Neutrophil (primary cell): ENCODE results near the gene DNAJC5G.

ENCODE experiments used
- H3K27ac ChIP-seq: fragments of 200-600 bp; sonication (generic); 2 replicates; pipeline ENCODE4 v1.5.1; 2016; ENCODE audit warnings: mild to moderate bottlenecking, moderate library complexity
- H3K27me3 ChIP-seq: fragments of 200-600 bp; sonication (generic); 2 replicates; pipeline ENCODE4 v1.6.0; 2016; ENCODE audit warnings: mild to moderate bottlenecking
- H3K36me3 ChIP-seq: fragments of 200-600 bp; sonication (generic); 2 replicates; pipeline ENCODE4 v1.5.1; 2017
- H3K4me1 ChIP-seq, 2 experiments: fragments of 200-600 bp in 1 of 2; sonication (generic) in 1 of 2; 1 replicate in 1 of 2; 2 replicates in 1 of 2; pipeline versions ENCODE4 v1.5.1 to v1.6.1; 2013 to 2016; ENCODE audit warnings: low read depth in 1 of 2, low read length in 1 of 2, mild to moderate bottlenecking in 1 of 2, moderate library complexity in 1 of 2; ENCODE audit not compliant: control insufficient read depth in 1 of 2, insufficient read depth in 1 of 2
- H3K4me3 ChIP-seq, 2 experiments: fragments of 200-600 bp in 1 of 2; sonication (generic) in 1 of 2; 1 replicate in 1 of 2; 2 replicates in 1 of 2; pipeline ENCODE4 v1.5.1; 2013 to 2016; ENCODE audit warnings: low read depth in 1 of 2, low read length in 1 of 2, mild to moderate bottlenecking in 1 of 2, moderate library complexity in 1 of 2
- H3K9me3 ChIP-seq: fragments of 200-600 bp; sonication (generic); 2 replicates; pipeline ENCODE4 v1.5.1; 2016
- TF ChIP-seq, protein P1 (sequence below): fragments of 200-600 bp; sonication (generic); IDR thresholded peaks from 2 replicates; pipeline ENCODE4 v1.5.1; 2016; ENCODE audit warnings: antibody characterized with exemption

DNAJC5G gene

GRCh38 chr2:27261926-27262298 lies 13.3 kb upstream of the DNAJC5G start:
- Histone ChIP-seq H3K27ac (no peak overlapping the region), H3K4me3 (no peak overlapping the region), H3K4me1 (peaks cover 20 to 33% of the 10 kb centered on the region in 2 experiments), H3K36me3 (no peaks in the 10 kb centered on the region), H3K27me3 (peaks cover 99% of the 10 kb centered on the region), H3K9me3 (no peaks in the 10 kb centered on the region)
- TF ChIP-seq, protein P1, sequence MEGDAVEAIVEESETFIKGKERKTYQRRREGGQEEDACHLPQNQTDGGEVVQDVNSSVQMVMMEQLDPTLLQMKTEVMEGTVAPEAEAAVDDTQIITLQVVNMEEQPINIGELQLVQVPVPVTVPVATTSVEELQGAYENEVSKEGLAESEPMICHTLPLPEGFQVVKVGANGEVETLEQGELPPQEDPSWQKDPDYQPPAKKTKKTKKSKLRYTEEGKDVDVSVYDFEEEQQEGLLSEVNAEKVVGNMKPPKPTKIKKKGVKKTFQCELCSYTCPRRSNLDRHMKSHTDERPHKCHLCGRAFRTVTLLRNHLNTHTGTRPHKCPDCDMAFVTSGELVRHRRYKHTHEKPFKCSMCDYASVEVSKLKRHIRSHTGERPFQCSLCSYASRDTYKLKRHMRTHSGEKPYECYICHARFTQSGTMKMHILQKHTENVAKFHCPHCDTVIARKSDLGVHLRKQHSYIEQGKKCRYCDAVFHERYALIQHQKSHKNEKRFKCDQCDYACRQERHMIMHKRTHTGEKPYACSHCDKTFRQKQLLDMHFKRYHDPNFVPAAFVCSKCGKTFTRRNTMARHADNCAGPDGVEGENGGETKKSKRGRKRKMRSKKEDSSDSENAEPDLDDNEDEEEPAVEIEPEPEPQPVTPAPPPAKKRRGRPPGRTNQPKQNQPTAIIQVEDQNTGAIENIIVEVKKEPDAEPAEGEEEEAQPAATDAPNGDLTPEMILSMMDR = no peak

GRCh38 chr2:27262379-27263286 lies 12.6 kb upstream of the DNAJC5G start, which contains the start of gene SLC30A3:
TSS of gene SLC30A3 (minus strand) at chr2:27263047. CDS start at chr2:27262906, 141 bp downstream.
- Histone ChIP-seq H3K4me3 (peak within 1 kb of the TSS; percentile 23 to 53), H3K9me3 (no peaks in the 10 kb centered on the region), H3K27ac (no peak within 1 kb of the TSS), H3K4me1 (peaks cover 20 to 33% of the 10 kb centered on the region in 2 experiments), H3K27me3 (peaks cover 99% of the 10 kb centered on the region), H3K36me3 (no peaks in the 10 kb centered on the region)
- TF ChIP-seq, protein P1 = no peak

DNA sequence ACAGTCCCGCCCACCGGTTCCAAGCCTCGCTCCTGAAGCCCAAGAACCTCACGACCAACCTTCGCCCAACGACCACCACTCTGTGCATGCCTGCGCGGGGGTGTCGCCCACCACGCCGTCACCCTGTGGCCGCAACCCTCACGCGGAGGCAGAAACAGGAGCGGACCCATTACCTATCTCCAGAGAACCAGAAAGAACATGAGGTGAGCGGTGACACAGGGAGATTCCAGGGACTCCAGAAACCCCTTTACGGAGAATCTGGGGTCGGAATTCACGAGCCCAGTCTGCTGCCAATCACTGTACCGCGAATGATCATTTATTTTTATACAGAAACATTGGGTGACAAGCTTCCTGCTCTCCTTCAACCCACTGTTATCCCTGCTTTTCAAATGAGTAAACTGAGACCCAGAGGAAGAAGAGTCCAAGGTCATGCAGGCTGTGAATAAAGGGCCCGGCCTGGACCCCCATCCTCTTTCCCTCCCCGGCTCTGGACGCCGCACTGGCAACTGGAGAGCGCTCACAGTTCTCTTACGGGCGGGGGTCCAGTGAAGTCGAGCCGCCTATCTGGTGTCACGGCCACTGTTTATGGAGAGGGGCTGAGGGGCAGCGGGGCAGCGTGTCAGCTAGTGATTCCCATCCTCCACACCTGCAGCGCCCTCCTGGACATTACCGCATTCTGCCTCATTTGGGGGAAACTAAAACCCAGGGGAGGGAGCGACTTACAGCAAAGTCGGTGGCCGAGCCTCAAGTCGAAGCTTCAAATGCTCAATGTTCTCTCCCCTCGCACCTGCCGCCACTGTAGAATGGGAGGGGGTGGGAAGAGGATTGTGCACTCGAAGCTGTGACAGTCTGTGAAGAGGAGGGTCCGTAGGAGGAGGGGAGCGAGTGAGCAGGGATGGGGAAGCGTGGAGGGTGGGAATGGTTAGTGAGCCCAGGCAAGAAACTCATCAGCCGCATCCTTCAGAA lies 11.7 kb upstream of the DNAJC5G start:
- Histone ChIP-seq H3K9me3 (no peaks in the 10 kb centered on the region), H3K4me3 (peak overlapping the region in 1 of 2 experiments; percentile 53), H3K27me3 (peaks cover 100% of the 10 kb centered on the region)

GRCh38 chr2:27264253-27264752 lies 10.9 kb upstream of the DNAJC5G start:
- Histone ChIP-seq H3K9me3 (no peaks in the 10 kb centered on the region), H3K27ac (no peak overlapping the region), H3K36me3 (no peaks in the 10 kb centered on the region), H3K4me1 (peaks cover 20 to 33% of the 10 kb centered on the region in 2 experiments), H3K27me3 (peaks cover 100% of the 10 kb centered on the region), H3K4me3 (peak overlapping the region in 1 of 2 experiments; percentile 24)
- TF ChIP-seq, protein P1 = no peak

More for the DNA sequence above, 11.7 kb upstream of the DNAJC5G start:
- peaks cover 20 to 33% of the 10 kb centered on the region in 2 experiments for H3K4me1 ChIP-seq
- TF ChIP-seq, protein P1 = no peak
- no peaks in the 10 kb centered on the region for H3K36me3 ChIP-seq
- H3K27ac ChIP-seq = no peak overlapping the region
